HG03457 (cell line): ENCODE data around the gene KIAA1217.

Experiments
- ATAC-seq: cut with Tn5 transposase; IDR thresholded peaks from one replicate; pipeline ENCODE4 v1.9.1; 2021; ENCODE audit warnings: moderate number of reproducible peaks; ENCODE audit not compliant: unreplicated experiment

KIAA1217 gene

GRCh38 chr10:24242562-24242961, 33.6 kb downstream of the KIAA1217 start:
- no peak for ATAC-seq

GRCh38 chr10:24246365-24246764, 37.4 kb downstream of the KIAA1217 start:
- no peak for ATAC-seq

- no peak for ATAC-seq
Observed at GRCh38 chr10:24247841-24248240, 38.9 kb downstream of the KIAA1217 start.

GRCh38 chr10:24249829-24250415, 41.0 kb downstream of the KIAA1217 start:
- no peak for ATAC-seq

- ATAC-seq = no peak
Observed at GRCh38 chr10:24251547-24251946, 42.6 kb downstream of the KIAA1217 start.

GRCh38 chr10:24254180-24254579, 45.2 kb downstream of the KIAA1217 start:
- no peak for ATAC-seq

- ATAC-seq = no peak
Observed at GRCh38 chr10:24255115-24255880, 46.4 kb downstream of the KIAA1217 start.

GRCh38 chr10:24255881-24256311, 47.0 kb downstream of the KIAA1217 start:
- no peak for ATAC-seq

- ATAC-seq = no peak
Observed at GRCh38 chr10:24256619-24257107, 47.7 kb downstream of the KIAA1217 start.

- ATAC-seq = no peak
Observed at GRCh38 chr10:24257588-24257987, 48.6 kb downstream of the KIAA1217 start.

GRCh38 chr10:24259365-24260130, 50.6 kb downstream of the KIAA1217 start:
- ATAC-seq = no peak

- no peak for ATAC-seq
Observed at GRCh38 chr10:24261627-24262026, 52.7 kb downstream of the KIAA1217 start.

GRCh38 chr10:24262929-24263590, 54.1 kb downstream of the KIAA1217 start:
- no peak for ATAC-seq

GRCh38 chr10:24269476-24269875, 60.5 kb downstream of the KIAA1217 start:
- no peak for ATAC-seq

GRCh38 chr10:24272374-24272773, 63.4 kb downstream of the KIAA1217 start:
- no peak for ATAC-seq

- no peak for ATAC-seq
Observed at GRCh38 chr10:24277277-24277676, 68.3 kb downstream of the KIAA1217 start.

- ATAC-seq = no peak
Observed at GRCh38 chr10:24277771-24278170, 68.8 kb downstream of the KIAA1217 start.

- no peak for ATAC-seq
Observed at GRCh38 chr10:24278176-24278889, 69.4 kb downstream of the KIAA1217 start.

GRCh38 chr10:24279166-24279565, 70.2 kb downstream of the KIAA1217 start:
- ATAC-seq = no peak

- ATAC-seq = no peak
Observed at GRCh38 chr10:24287559-24288195, 78.7 kb downstream of the KIAA1217 start.
